ENCODE results near the gene ZNF543. TPM values are rescaled to one million over a fixed set of nuclear protein-coding genes. Genes with fewer than 3 reads are reported as not detected.
A peak's percentile ranks its signal among the peaks of the same experiment; 100 is the strongest.
"Not testable (repeated sequence)": the region's sequence is repeated elsewhere in the genome, so short reads cannot be mapped to it uniquely, and the experiment has no call there.

The ZNF543 gene
- 7.9 TPM for total RNA-seq
- long read RNA-seq, transcript ZNF543-201 (4 exons, 3,659 nt): major isoform, 7 of 7 reads
- long read RNA-seq, partial matches to known transcripts: 0 of 7 reads
- long read RNA-seq, other reads (novel, unspliced or antisense): 0 of 7 reads

GRCh38 chr19:57320180-57321084, at the start of gene ZNF543:
Gene ZNF543 (plus strand): TSS chr19:57320472. CDS start chr19:57320854, 382 bp downstream.
- TF ChIP-seq CTCF (IDR thresholded peaks at IDR 0.05): no peak
- intact Hi-C loops (cut with DNase I): no loop called here
- DNase-seq (peak; percentile 97), ATAC-seq (peak; percentile 99)
- H3K27me3 ChIP-seq: peaks cover 7% of the 10 kb centered on the region
- H3K27ac ChIP-seq: peak within 1 kb of the TSS; percentile 88
- peaks cover 20% of the 10 kb centered on the region for H3K36me3 ChIP-seq
- H3K4me1 ChIP-seq: peaks cover 8% of the 10 kb centered on the region
- H3K4me3 ChIP-seq: peak within 1 kb of the TSS; percentile 94
- H3K9me3 ChIP-seq: no peaks in the 10 kb centered on the region

- Histone ChIP-seq H3K4me3 (no peak overlapping the region), H3K4me1 (no peaks in the 10 kb centered on the region), H3K27me3 (no peaks in the 10 kb centered on the region), H3K36me3 (peaks cover 6% of the 10 kb centered on the region), H3K9me3 (no peaks in the 10 kb centered on the region), H3K27ac (no peak overlapping the region)
- intact Hi-C loops (cut with DNase I): no loop called here
- no peak for TF ChIP-seq CTCF (IDR thresholded peaks at IDR 0.05)
- ATAC-seq (no peak), DNase-seq (no peak)
These were observed 49.0 kb upstream of the ZNF543 start for GRCh38 chr19:57271280-57271679.

DNA sequence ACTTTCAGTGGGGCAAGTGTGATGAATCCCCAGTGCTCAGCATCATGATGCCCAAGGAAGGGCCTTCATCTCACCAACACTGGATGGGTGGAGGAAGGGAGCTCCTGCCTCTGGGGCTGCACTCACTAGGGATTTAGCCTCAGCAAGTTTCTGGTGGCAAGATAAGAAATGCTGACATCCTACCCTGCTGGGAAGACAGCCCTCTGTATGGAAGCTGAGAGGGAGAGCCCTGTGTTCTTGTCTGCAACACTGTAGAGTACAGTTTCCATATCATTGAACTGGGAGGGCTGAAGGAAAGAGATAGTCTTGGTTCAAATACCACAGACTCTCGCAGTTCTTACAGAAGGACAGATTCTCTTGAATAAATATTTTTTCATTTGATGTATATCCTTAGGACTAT, 47.3 kb upstream of the ZNF543 start:
- Histone ChIP-seq H3K27me3 (no peaks in the 10 kb centered on the region), H3K4me3 (no peak overlapping the region), H3K27ac (no peak overlapping the region), H3K4me1 (no peaks in the 10 kb centered on the region), H3K36me3 (peaks cover 6% of the 10 kb centered on the region), H3K9me3 (no peaks in the 10 kb centered on the region)
- intact Hi-C loops (cut with DNase I): no loop called here
- TF ChIP-seq CTCF (IDR thresholded peaks at IDR 0.05): no peak
- DNase-seq (no peak), ATAC-seq (no peak)

DNA sequence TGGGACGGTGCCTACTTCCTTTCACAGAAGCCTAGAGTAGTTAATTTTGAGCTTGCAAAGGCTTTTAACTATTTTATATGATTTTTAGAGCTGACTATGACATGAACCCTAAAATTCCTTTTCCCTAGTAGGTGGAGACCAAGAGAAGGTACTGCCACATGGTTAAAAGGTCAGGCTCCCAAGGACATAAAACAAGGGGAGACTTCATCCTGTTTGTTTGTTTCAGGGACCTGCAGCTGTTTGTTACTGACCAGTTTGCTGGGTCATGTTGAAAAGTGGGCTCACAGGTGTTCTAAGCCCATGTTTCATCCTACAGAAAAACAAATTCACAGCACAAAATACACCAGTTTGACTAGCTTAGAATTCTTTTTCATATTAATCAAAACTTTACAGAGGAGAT, 43.8 kb upstream of the ZNF543 start:
- intact Hi-C loops (cut with DNase I): no loop called here
- TF ChIP-seq CTCF (IDR thresholded peaks at IDR 0.05): no peak
- Histone ChIP-seq H3K9me3 (no peaks in the 10 kb centered on the region), H3K4me1 (peaks cover 11% of the 10 kb centered on the region), H3K36me3 (no peaks in the 10 kb centered on the region), H3K4me3 (no peak overlapping the region), H3K27ac (no peak overlapping the region), H3K27me3 (no peaks in the 10 kb centered on the region)
- ATAC-seq (no peak), DNase-seq (no peak)

GRCh38 chr19:57278481-57278880, 41.8 kb upstream of the ZNF543 start:
- DNase-seq; intact Hi-C loops (cut with DNase I); H3K27me3 ChIP-seq; ATAC-seq; H3K27ac ChIP-seq; H3K36me3 ChIP-seq; H3K4me3 ChIP-seq; H3K9me3 ChIP-seq: not testable (repeated sequence)
- H3K4me1 ChIP-seq: peaks cover 25% of the 10 kb centered on the region

DNA sequence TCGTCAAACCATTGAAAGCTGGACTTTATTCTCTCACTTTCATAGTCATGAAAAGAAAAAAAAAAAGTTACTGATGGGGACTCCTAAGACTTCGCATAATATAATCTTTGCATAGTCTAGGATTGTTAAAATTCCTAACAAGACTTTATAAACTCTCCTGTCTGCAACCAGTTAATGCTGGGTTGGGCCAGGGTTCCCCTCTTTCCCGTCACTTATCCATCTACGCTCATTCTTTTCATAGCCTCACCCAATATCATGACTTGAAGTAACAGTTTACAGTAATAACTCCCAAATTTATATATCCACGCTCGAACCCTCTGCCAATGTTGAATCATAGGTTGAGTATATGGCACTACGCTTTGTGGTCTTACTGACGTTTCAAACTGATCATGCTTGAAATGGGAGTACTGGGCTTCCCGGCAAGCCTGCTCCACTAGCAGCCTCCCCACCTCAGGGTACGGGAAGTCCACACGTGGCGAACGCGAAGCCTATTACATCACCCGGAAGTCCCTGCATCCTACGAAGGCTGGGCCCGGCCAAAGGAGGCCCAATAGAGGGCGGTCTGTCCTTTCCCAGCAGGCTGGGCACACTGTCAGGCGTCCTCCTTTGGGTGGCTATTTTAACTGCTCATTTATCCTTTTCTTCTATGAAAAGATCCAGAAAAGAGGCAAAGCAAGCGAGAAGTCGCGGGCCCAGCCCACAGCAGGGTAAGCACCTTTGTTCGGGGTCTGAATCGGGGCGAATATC, 40.7 kb upstream of the ZNF543 start:
- Histone ChIP-seq H3K27ac (peak overlapping the region; percentile 99), H3K4me1 (peaks cover 25% of the 10 kb centered on the region), H3K4me3 (peak overlapping the region; percentile 93), H3K9me3 (no peaks in the 10 kb centered on the region), H3K36me3 (peaks cover 8% of the 10 kb centered on the region), H3K27me3 (no peaks in the 10 kb centered on the region)
- DNase-seq (peak; percentile 93), ATAC-seq (peak; percentile 94)
- intact Hi-C loops (cut with DNase I): no loop called here
- peak; percentile 19 for TF ChIP-seq CTCF (IDR thresholded peaks at IDR 0.05)
